Measurements from ENCODE around the gene JUP. TPM values are rescaled to one million over a fixed set of nuclear protein-coding genes. Genes with fewer than 3 reads are reported as not detected.

Gene JUP
- total RNA-seq, 3 donors from 2014 or later: 107 to 158 (median 121) TPM

DNA sequence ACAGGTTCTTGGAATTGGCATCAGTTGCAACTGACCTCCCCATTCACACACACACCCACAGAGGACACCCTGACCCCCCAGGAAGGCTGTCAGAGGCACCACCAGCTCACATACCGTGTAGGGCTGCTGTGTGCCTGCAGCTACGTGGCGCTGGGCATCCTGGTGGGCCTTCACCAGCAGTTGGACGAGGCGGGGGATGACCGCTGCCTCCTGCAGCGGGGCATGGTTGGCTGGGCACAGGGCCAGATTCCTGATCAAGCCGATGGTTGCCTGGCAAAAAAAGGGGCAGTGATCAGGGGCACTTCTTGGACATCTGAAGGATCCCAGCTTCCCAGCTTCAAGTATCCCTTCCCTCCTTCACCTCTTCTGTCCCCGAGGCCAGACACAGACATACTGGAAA lies 27.9 kb downstream of the JUP start:
- Histone ChIP-seq H3K4me1 (no peaks in the 10 kb centered on the region), H3K27ac (no peak overlapping the region), H3K4me3 (no peak overlapping the region), H3K9me3 (no peaks in the 10 kb centered on the region), H3K36me3 (peaks cover 11% of the 10 kb centered on the region), H3K27me3 (no peaks in the 10 kb centered on the region)
- no peak for DNase-seq (ENCODE audit: low spot score in 2 of 2)
- TF ChIP-seq POLR2A (IDR thresholded peaks at IDR 0.05): no peak
- TF ChIP-seq POLR2AphosphoS5 (IDR thresholded peaks at IDR 0.05): no peak
- TF ChIP-seq, protein P1, sequence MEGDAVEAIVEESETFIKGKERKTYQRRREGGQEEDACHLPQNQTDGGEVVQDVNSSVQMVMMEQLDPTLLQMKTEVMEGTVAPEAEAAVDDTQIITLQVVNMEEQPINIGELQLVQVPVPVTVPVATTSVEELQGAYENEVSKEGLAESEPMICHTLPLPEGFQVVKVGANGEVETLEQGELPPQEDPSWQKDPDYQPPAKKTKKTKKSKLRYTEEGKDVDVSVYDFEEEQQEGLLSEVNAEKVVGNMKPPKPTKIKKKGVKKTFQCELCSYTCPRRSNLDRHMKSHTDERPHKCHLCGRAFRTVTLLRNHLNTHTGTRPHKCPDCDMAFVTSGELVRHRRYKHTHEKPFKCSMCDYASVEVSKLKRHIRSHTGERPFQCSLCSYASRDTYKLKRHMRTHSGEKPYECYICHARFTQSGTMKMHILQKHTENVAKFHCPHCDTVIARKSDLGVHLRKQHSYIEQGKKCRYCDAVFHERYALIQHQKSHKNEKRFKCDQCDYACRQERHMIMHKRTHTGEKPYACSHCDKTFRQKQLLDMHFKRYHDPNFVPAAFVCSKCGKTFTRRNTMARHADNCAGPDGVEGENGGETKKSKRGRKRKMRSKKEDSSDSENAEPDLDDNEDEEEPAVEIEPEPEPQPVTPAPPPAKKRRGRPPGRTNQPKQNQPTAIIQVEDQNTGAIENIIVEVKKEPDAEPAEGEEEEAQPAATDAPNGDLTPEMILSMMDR (IDR thresholded peaks at IDR 0.05): no peak
- intact Hi-C loops (cut with DNase I; ENCODE audit: low total_unique reads): no loop called here

DNA sequence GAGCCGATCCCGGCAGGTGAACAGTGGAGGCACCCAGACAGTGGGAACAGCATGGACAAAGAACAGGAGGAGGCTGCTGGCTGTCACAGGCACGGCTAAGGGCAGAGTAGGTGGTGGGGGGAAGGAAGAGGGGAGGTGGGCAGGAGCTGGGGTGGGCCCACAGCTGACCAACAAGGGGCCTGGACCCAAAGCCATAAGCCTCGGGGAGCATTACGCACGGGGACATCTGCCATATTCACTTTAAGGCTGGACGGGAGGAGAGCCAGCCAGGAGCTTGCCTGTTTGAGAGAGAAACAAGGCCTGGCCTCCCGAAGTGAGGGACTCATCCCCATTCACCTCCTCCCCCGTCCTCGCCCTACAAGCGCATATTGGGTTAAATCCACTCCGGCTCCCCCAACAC lies 32.4 kb downstream of the JUP start:
- TF ChIP-seq POLR2A (IDR thresholded peaks at IDR 0.05): no peak
- TF ChIP-seq, protein P1 (IDR thresholded peaks at IDR 0.05): no peak
- TF ChIP-seq POLR2AphosphoS5 (IDR thresholded peaks at IDR 0.05): no peak
- Histone ChIP-seq H3K36me3 (no peaks in the 10 kb centered on the region), H3K4me3 (no peak overlapping the region), H3K27ac (no peak overlapping the region), H3K27me3 (no peaks in the 10 kb centered on the region), H3K4me1 (no peaks in the 10 kb centered on the region), H3K9me3 (no peaks in the 10 kb centered on the region)
- DNase-seq (ENCODE audit: low spot score in 2 of 2): no peak
- intact Hi-C loops (cut with DNase I; ENCODE audit: low total_unique reads): no loop called here

DNA sequence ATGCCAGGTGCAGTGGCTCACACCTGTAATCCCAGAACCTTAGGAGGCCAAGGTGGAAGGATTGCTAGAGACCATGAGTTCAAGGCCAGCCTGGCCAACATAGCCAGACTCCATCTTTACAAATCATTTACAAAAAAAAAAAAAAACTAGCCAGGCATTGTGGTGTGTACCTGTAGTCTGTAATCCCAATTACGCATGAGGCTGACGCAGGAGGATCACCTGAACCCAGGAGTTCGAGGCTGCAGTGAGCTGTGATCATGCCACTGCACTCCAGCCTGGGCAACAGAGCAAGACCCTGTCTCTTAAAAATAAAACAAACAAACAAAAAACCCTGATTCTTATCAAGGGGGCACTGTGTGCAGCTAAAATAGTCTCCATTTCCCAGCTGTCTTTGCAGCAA lies 35.2 kb downstream of the JUP start:
- no peak for TF ChIP-seq POLR2AphosphoS5 (IDR thresholded peaks at IDR 0.05)
- TF ChIP-seq, protein P1 (IDR thresholded peaks at IDR 0.05): no peak
- TF ChIP-seq POLR2A (IDR thresholded peaks at IDR 0.05): no peak
- no peak overlapping the region for H3K27ac ChIP-seq
- no peaks in the 10 kb centered on the region for H3K4me1 ChIP-seq
- intact Hi-C loops (cut with DNase I; ENCODE audit: low total_unique reads): no loop called here
- DNase-seq (ENCODE audit: low spot score in 2 of 2): no peak
- H3K9me3 ChIP-seq: no peaks in the 10 kb centered on the region
- no peaks in the 10 kb centered on the region for H3K27me3 ChIP-seq
- no peak overlapping the region for H3K4me3 ChIP-seq
- H3K36me3 ChIP-seq: no peaks in the 10 kb centered on the region

DNA sequence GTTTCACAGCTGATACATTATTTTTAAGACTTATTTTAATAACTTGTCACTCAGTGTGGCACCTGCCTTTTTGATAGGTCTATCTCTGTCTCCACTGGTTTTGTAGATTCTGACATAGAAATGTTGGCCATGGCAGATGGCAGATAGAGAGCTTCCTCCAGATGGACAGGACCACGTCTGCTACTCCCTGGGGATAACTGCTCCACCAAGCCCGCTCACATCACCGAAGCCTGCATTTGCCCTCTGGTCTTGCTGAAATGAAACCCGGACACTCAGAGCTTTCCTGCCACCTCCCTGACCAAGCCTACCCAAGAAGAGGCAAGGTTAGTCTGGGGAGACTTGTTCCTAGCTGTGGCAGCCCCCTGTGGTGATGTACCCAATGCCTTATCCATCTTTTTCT lies 35.6 kb downstream of the JUP start:
- TF ChIP-seq POLR2A (IDR thresholded peaks at IDR 0.05): no peak
- intact Hi-C loops (cut with DNase I; ENCODE audit: low total_unique reads): no loop called here
- no peak overlapping the region for H3K4me3 ChIP-seq
- H3K4me1 ChIP-seq: no peaks in the 10 kb centered on the region
- H3K27me3 ChIP-seq: no peaks in the 10 kb centered on the region
- H3K36me3 ChIP-seq: no peaks in the 10 kb centered on the region
- no peak overlapping the region for H3K27ac ChIP-seq
- H3K9me3 ChIP-seq: no peaks in the 10 kb centered on the region
- no peak for DNase-seq (ENCODE audit: low spot score in 2 of 2)

DNA sequence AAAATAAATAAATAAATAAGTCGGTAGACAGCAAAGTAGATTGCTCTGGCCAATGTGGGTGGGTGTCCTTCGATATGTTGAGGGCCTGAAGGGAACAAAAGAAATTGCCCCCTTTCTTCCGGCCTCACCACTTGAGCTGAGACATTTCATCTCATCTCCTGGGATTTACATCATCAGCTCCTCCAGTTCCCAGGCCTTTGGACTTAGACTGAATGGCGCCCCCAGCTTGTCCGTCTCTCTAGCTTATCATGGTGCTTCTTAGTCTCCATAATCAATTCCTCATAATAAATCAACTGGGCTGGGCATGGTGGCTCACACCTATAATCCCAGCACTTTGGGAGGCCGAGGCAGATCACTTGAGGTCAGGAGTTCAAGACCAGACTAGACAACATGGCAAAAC lies 38.2 kb downstream of the JUP start:
- no peak overlapping the region for H3K4me3 ChIP-seq
- TF ChIP-seq POLR2A (IDR thresholded peaks at IDR 0.05): no peak
- TF ChIP-seq, protein P1 (IDR thresholded peaks at IDR 0.05): no peak
- TF ChIP-seq POLR2AphosphoS5 (IDR thresholded peaks at IDR 0.05): no peak
- H3K9me3 ChIP-seq: no peaks in the 10 kb centered on the region
- H3K36me3 ChIP-seq: no peaks in the 10 kb centered on the region
- DNase-seq (ENCODE audit: low spot score in 2 of 2): no peak
- intact Hi-C loops (cut with DNase I; ENCODE audit: low total_unique reads): no loop called here
- no peaks in the 10 kb centered on the region for H3K4me1 ChIP-seq
- no peaks in the 10 kb centered on the region for H3K27me3 ChIP-seq
- no peak overlapping the region for H3K27ac ChIP-seq

DNA sequence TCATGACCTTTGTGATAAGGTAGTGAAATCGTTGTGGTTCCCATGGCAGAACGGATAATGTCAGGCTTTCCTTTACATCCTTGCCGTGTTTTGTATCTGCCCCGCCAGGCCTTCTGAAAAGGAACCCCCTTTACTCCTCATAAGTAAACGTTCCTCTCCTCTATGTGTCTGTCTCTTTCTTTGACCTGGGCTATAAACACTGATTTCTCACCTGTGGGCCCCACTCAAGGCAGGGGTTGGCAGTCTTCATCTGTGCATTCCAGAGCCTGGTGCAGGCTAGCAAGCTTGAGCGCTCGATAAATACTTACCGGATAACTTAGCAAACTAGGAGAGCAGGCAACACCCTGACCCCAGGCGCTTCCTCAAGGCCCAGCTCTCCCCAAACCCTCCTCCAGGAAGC lies 44.8 kb downstream of the JUP start:
- H3K4me3 ChIP-seq: no peak overlapping the region
- no peaks in the 10 kb centered on the region for H3K36me3 ChIP-seq
- no peaks in the 10 kb centered on the region for H3K9me3 ChIP-seq
- DNase-seq (ENCODE audit: low spot score in 2 of 2): no peak
- intact Hi-C loops (cut with DNase I; ENCODE audit: low total_unique reads): no loop called here
- no peak overlapping the region for H3K27ac ChIP-seq
- TF ChIP-seq, protein P1 (IDR thresholded peaks at IDR 0.05): no peak
- no peak for TF ChIP-seq POLR2AphosphoS5 (IDR thresholded peaks at IDR 0.05)
- TF ChIP-seq POLR2A (IDR thresholded peaks at IDR 0.05): no peak
- H3K27me3 ChIP-seq: peaks cover 2 to 10% of the 10 kb centered on the region in 2 donors
- H3K4me1 ChIP-seq: no peaks in the 10 kb centered on the region

All from breast epithelium (tissue), 4 donors.